ENCODE data around the gene AP5Z1.

AP5Z1 gene

DNA sequence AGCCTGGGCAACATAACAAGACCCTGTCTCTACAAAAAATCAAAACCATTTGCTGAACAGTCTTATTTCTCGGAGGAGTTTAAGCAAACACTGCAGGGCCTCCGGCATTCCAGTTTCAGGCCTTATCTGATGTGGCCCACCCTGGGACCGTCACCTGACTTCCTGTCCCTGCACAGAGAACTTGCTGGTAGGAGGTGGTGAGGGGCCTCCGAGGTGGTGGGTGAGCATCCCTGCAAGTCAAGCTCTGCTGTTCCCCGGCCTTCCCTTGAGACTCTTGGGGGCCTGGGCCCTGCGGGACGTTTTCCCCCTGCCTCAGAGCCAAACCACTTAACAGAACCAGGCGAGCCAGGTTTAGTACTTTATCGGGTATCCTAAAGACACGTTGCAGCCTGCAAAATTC, 44.5 kb upstream of the AP5Z1 start:
- TF ChIP-seq, protein P1, sequence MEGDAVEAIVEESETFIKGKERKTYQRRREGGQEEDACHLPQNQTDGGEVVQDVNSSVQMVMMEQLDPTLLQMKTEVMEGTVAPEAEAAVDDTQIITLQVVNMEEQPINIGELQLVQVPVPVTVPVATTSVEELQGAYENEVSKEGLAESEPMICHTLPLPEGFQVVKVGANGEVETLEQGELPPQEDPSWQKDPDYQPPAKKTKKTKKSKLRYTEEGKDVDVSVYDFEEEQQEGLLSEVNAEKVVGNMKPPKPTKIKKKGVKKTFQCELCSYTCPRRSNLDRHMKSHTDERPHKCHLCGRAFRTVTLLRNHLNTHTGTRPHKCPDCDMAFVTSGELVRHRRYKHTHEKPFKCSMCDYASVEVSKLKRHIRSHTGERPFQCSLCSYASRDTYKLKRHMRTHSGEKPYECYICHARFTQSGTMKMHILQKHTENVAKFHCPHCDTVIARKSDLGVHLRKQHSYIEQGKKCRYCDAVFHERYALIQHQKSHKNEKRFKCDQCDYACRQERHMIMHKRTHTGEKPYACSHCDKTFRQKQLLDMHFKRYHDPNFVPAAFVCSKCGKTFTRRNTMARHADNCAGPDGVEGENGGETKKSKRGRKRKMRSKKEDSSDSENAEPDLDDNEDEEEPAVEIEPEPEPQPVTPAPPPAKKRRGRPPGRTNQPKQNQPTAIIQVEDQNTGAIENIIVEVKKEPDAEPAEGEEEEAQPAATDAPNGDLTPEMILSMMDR (IDR thresholded peaks at IDR 0.05; ENCODE audit: borderline replicate concordance, insufficient read depth, low read depth, low read length): no peak
- H3K4me3 ChIP-seq (ENCODE audit: low read depth, low read length): no peak overlapping the region

GRCh38 chr7:4731803-4732202, 43.6 kb upstream of the AP5Z1 start:
- TF ChIP-seq, protein P1 (IDR thresholded peaks at IDR 0.05; ENCODE audit: borderline replicate concordance, insufficient read depth, low read depth, low read length): no peak

GRCh38 chr7:4733936-4734528, 41.4 kb upstream of the AP5Z1 start:
- TF ChIP-seq, protein P1 (IDR thresholded peaks at IDR 0.05; ENCODE audit: borderline replicate concordance, insufficient read depth, low read depth, low read length): no peak
- no peak overlapping the region for H3K4me3 ChIP-seq (ENCODE audit: low read depth, low read length)

More at GRCh38 chr7:4731803-4732202, 43.6 kb upstream of the AP5Z1 start:
- no peak overlapping the region for H3K4me3 ChIP-seq (ENCODE audit: low read depth, low read length)

GRCh38 chr7:4734587-4735345, 40.7 kb upstream of the AP5Z1 start:
- TF ChIP-seq, protein P1 (IDR thresholded peaks at IDR 0.05; ENCODE audit: borderline replicate concordance, insufficient read depth, low read depth, low read length): no peak
- no peak overlapping the region for H3K4me3 ChIP-seq (ENCODE audit: low read depth, low read length)

DNA sequence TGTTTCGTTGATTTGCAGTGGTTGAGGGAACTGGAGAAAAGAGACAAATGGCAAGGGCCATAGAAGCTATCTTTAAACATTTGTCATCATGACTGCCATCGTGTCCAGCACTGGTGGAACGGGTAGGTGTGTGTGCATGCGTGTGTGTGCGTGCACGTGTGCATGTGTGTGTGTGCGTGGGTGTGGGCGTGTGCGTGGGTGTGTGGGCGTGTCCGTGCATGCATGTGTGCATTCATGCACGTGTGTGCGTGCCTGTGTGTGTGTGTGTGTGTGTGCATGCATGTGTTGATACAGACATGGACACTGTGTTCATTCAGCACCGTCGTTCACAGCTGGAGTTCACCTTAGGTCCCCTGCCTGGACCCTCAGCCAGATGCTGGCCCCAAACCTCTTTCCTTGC, 38.1 kb upstream of the AP5Z1 start:
- no peak overlapping the region for H3K4me3 ChIP-seq (ENCODE audit: low read depth, low read length)
- TF ChIP-seq, protein P1 (IDR thresholded peaks at IDR 0.05; ENCODE audit: borderline replicate concordance, insufficient read depth, low read depth, low read length): no peak

DNA sequence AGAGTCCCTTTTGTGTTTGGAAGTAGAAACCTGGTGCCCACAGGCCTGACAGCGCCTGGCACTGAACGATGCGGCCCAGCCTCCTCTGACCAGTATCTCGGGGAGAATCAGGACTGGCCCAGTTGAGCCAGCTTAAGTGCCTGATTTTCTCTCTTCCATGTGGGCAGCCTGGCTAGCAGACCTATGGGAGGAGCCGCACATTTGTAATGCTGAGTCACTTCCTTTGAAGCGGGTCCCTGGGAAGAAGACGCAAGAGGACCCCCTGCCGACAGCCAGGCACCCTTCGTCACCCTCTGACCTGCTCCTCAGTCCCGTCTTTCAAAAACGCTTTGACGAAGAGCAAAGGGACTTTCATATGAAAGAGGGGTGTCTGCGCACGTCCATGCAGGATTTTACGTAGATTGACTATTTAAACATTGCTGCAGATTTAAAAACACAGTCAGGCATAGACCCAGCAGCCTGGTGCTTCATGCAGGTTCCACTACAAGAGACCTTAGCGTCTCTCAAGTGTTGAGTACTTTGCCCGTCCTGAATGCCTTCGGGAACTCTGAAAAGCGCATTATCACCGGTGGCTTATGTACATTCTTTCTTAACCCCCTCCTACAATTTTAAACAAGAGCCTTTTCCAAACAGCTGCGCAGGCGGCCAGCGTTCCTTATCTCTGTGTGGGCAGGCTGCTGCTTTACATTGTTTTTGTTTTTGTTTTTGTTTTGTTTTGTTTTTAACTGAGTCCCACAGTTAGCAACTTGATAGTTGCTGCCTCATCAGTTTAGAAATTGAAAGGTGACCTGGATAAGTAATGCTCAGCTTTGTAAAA, 36.5 kb upstream of the AP5Z1 start:
- H3K4me3 ChIP-seq (ENCODE audit: low read depth, low read length): no peak overlapping the region
- TF ChIP-seq, protein P1 (IDR thresholded peaks at IDR 0.05; ENCODE audit: borderline replicate concordance, insufficient read depth, low read depth, low read length): no peak

Measured in GM12875 (cell line).